ENCODE results near the gene USP54. TPM values are rescaled to one million over a fixed set of nuclear protein-coding genes. Genes with fewer than 3 reads are reported as not detected.
"Not testable (repeated sequence)": the region's sequence is repeated elsewhere in the genome, so short reads cannot be mapped to it uniquely, and the experiment has no call there.

Gene USP54
- total and polyA plus RNA-seq, 4 donors = 1.3 to 10.4 (median 6.3) TPM

- WGBS = 37% methylated on average over 4 of the region's 4 CpGs
- no peaks in the 10 kb centered on the region for H3K36me3 ChIP-seq (ENCODE audit: control insufficient read depth in 4 of 4, insufficient read depth in 3 of 4, low read depth in 1 of 4, low read length in 3 of 4)
- H3K27me3 ChIP-seq (ENCODE audit: control insufficient read depth in 4 of 4, insufficient read depth in 4 of 4, low read length in 3 of 4) = no peaks in the 10 kb centered on the region
- TF ChIP-seq SP1 (IDR thresholded peaks at IDR 0.05) (peak; percentile 38), TAF1 (conservative IDR thresholded peaks at IDR 0.05) (no peak), GABPA (IDR thresholded peaks at IDR 0.05 in 1 of 2, conservative IDR thresholded peaks at IDR 0.05 in 1 of 2) (no peak), YY1 (IDR thresholded peaks at IDR 0.05) (peak; percentile 38), FOXA1 (IDR thresholded peaks at IDR 0.05) (peak; percentile 66), RAD21 (IDR thresholded peaks at IDR 0.05) (peak in 1 of 2 donors; percentile 24), HNF4G (IDR thresholded peaks at IDR 0.05) (no peak), RXRA (IDR thresholded peaks at IDR 0.05) (peak in 1 of 2 donors; percentile 63), FOXA2 (IDR thresholded peaks at IDR 0.05) (peak; percentile 38), ZBTB33 (IDR thresholded peaks at IDR 0.05) (peak; percentile 66), JUND (IDR thresholded peaks at IDR 0.05) (peak; percentile 71 to 79), EGR1 (IDR thresholded peaks at IDR 0.05; ENCODE audit: low read depth in 2 of 2) (peak in 1 of 2 donors; percentile 17), NR2F2 (IDR thresholded peaks at IDR 0.05) (no peak), ATF3 (IDR thresholded peaks at IDR 0.05) (peak; percentile 86), HNF4A (conservative IDR thresholded peaks at IDR 0.05) (peak; percentile 64 to 70)
- TF ChIP-seq, protein P1, sequence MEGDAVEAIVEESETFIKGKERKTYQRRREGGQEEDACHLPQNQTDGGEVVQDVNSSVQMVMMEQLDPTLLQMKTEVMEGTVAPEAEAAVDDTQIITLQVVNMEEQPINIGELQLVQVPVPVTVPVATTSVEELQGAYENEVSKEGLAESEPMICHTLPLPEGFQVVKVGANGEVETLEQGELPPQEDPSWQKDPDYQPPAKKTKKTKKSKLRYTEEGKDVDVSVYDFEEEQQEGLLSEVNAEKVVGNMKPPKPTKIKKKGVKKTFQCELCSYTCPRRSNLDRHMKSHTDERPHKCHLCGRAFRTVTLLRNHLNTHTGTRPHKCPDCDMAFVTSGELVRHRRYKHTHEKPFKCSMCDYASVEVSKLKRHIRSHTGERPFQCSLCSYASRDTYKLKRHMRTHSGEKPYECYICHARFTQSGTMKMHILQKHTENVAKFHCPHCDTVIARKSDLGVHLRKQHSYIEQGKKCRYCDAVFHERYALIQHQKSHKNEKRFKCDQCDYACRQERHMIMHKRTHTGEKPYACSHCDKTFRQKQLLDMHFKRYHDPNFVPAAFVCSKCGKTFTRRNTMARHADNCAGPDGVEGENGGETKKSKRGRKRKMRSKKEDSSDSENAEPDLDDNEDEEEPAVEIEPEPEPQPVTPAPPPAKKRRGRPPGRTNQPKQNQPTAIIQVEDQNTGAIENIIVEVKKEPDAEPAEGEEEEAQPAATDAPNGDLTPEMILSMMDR (IDR thresholded peaks at IDR 0.05; ENCODE audit: low read depth, low read length, missing input control) = no peak
- H3K4me1 ChIP-seq (ENCODE audit: control insufficient read depth in 4 of 4, insufficient read depth in 4 of 4, low read length in 3 of 4) = peaks cover 10 to 24% (median 18%) of the 10 kb centered on the region in 4 donors
- H3K4me3 ChIP-seq (ENCODE audit: low read depth in 1 of 3, low read length in 3 of 3) = no peak overlapping the region
- no peaks in the 10 kb centered on the region for H3K9me3 ChIP-seq (ENCODE audit: control insufficient read depth in 4 of 4, low read length in 3 of 4)
- H3K27ac ChIP-seq (ENCODE audit: low read depth in 1 of 2, low read length in 2 of 2) = no peak overlapping the region
- H3K9ac ChIP-seq (ENCODE audit: low read depth in 1 of 2, low read length in 2 of 2) = peak overlapping the region in 1 of 2 donors; percentile 60
- no peak for DNase-seq (ENCODE audit: low spot score)
These were observed 14.8 kb downstream of the USP54 start for GRCh38 chr10:73576178-73576889.

DNA sequence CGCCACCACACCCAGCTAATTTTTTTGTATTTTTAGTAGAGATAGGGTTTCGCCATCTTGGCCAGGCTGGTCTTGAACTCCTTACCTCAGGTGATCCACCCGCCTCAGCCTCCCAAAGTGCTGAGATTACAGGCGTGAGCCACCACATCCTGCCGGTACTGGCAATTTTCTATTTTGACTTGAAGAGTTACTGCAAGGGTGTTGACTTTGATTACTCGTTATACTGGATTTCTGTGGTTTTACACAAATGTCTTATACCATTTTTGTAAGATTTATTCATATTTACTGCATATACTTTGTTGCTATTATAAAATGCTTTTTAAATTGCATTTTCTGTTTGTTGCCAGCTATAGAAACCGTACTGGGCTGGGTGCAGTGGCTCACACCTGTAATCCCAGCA, 24.1 kb downstream of the USP54 start:
- H3K9ac ChIP-seq (ENCODE audit: low read depth in 1 of 2, low read length in 2 of 2); H3K27ac ChIP-seq (ENCODE audit: low read depth in 1 of 2, low read length in 2 of 2); DNase-seq (ENCODE audit: low spot score); H3K4me1 ChIP-seq (ENCODE audit: control insufficient read depth in 4 of 4, insufficient read depth in 4 of 4, low read length in 3 of 4); H3K36me3 ChIP-seq (ENCODE audit: control insufficient read depth in 4 of 4, insufficient read depth in 3 of 4, low read depth in 1 of 4, low read length in 3 of 4); H3K27me3 ChIP-seq (ENCODE audit: control insufficient read depth in 4 of 4, insufficient read depth in 4 of 4, low read length in 3 of 4); H3K9me3 ChIP-seq (ENCODE audit: control insufficient read depth in 4 of 4, low read length in 3 of 4); H3K4me3 ChIP-seq (ENCODE audit: low read depth in 1 of 3, low read length in 3 of 3): not testable (repeated sequence)
- WGBS = 94% methylated on average over 7 of the region's 7 CpGs

Data from liver (tissue), 9 donors.